Ramos (cell line): ENCODE measurements around the gene MSI2.

Source experiments
- in situ Hi-C: fragments of 300-500 bp; cut with MboI; formaldehyde crosslinking; loops from one replicate; pipeline ENCODE4 v1.14.3; 2022; ENCODE audit warnings: low sequenced_read_pairs; ENCODE audit not compliant: unreplicated experiment

MSI2 gene

GRCh38 chr17:57243171-57243622 lies 13.1 kb upstream of the MSI2 start:
- in situ Hi-C loops, result loop anchor here (10.0 kb wide), 1 partner anchor 432 kb away; no protein-coding TSS in a partner anchor

DNA sequence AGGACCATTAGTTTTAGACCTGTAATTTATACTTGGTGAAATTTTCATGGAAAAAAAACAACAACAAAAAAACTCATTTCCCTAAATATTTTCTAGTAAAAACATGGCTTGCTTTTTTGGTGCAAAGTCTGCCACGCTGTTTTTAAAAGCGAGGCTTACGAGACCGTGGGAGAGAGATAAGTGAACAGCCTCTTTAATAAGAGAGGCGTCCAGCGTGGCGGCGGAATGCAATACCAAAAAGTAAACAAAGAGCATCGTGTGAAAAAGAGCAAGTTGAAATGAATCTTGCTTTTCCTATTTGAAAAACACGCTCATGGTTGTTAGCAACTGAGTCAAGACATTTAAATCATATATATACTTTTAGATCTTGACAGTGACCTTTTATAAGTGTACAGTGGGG lies 10.5 kb upstream of the MSI2 start:
- in situ Hi-C loops, result loop anchor here (10.0 kb wide), 1 partner anchor 429 kb away; no protein-coding TSS in a partner anchor

DNA sequence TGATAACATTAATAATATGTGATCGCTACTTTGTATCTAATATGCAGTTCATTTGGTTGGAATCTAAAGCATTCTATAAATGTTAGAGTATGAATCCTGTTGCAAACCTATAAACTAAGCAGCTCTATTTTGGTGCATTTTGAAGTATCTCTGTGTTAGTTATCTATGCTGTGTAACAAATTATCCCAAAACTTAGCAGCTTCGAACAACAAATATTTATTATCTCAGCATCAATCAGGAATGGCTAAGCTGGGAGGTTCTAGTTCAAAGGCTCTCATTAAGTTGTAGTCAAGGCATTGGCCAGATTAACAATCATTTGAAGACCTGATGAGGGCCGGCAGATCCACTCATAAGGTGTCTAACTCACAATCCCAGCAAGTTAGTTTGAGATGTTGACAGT lies 10.1 kb upstream of the MSI2 start:
- in situ Hi-C loops, result loop anchor here (10.0 kb wide), 1 partner anchor 429 kb away; no protein-coding TSS in a partner anchor

DNA sequence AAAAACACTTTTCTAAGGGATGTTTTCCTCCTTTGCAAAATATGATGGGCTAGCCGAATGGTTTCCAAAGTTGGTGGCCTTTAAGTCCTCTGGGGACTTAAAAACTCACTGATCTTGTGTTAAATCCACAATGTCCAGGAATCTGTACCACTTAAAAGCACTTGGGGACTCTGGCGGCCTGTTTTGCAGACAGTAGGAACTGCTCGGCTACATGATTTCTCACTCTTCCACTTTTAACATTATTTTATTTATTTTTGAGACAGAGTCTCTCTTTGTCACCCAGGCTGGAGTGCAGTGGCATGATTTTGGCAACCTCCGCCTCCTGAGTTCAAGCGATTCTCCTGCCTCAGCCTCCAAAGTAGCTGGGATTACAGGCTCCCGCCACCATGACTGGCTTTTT lies 9.1 kb upstream of the MSI2 start:
- in situ Hi-C loops, result loop anchor here (10.0 kb wide), 1 partner anchor 428 kb away; no protein-coding TSS in a partner anchor

- in situ Hi-C loops, result loop anchor here (10.0 kb wide), 1 partner anchor 427 kb away; no protein-coding TSS in a partner anchor
These were observed 8.4 kb upstream of the MSI2 start for GRCh38 chr17:57247913-57248312.

DNA sequence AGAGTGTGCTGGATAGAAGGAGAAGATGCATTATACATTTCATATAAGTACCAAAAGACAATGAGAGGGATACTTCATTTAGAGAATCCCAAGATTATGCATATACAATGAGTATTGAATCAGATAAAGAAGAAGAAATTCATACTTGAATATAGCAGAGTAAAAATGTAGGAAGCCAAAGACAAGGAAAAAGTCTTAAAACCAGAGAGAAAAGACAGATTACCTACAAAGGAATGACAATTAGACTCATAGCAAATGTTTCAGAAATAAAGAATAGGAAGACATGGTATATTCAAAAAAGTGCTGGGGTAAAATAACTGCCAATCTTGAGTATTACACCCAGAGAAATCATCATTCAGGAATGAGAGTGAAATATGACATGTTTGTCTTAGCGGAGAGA lies 6.8 kb upstream of the MSI2 start:
- in situ Hi-C loops, result loop anchor here (10.0 kb wide), 1 partner anchor 425 kb away; no protein-coding TSS in a partner anchor

- in situ Hi-C loops, result loop anchor here (10.0 kb wide), 1 partner anchor 304 kb away; no protein-coding TSS in a partner anchor
These were observed 5.0 kb upstream of the MSI2 start for GRCh38 chr17:57251211-57251787.

DNA sequence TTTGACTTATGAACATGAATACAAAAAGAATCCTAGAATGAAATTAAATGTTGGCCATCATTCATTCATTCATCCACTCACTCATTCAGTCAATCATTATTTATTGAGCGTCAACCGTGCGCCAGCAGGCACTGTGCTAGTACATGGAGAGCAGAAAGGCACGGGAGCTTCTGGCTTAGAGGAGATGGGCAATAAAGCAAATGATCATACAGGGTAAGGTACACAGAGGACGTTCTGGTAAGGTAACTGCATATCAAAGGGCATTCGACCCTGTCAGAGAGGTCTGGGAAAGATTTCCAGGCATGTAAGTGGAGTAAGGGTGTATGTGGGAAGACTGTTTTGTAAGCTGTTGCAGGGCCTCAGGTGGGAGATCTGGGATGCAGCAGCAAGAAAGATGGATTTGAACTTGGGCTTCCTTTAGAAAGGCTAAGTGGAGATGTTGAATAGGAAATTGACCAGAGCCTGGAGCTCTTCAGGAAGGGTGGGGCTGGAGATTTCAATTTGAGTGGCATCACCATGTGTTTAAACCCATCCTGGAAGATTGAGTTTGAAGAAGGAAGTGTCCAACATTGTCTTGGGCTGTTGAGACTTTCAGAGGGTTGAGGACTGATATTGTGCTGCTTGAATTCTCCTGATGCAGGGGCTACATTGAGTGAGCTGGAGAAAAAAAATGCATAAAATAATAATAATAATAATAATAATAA lies 2.8 kb upstream of the MSI2 start:
- in situ Hi-C loops, result loop anchor here (10.0 kb wide), 1 partner anchor 301 kb away; no protein-coding TSS in a partner anchor

DNA sequence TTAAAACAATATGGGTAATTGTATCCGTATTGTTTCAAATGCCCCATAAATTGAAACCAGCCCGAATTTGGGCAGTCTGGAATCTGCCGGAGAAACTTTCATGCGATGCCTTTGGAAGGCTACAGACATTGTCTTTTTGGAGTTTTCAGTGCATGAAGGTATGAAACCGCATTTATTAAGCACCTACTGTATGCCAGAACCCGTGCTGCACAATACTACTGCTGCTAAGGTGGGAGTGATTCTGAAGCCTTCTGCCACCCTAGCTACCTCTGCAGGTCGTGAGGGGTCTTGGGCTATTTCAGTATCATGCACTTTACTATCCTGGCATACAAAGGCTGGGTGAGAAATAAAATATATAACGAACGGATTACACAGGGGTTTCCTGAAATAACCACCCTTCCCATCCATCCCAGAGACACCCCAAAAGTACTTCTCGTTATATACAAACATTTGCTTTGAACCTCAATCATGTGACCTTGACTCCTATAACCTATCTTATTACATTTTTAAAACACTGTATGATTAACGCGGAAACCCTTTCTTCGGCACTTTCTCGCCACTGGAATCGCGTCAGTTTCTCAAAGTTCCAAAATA lies 1.0 kb upstream of the MSI2 start:
- in situ Hi-C loops, result loop anchor here (10.0 kb wide), 1 partner anchor 300 kb away; no protein-coding TSS in a partner anchor

GRCh38 chr17:57256708-57257112 lies 387 bp downstream of the MSI2 start:
- in situ Hi-C loops, result loop anchor here (10.0 kb wide), 1 partner anchor 298 kb away; no protein-coding TSS in a partner anchor

DNA sequence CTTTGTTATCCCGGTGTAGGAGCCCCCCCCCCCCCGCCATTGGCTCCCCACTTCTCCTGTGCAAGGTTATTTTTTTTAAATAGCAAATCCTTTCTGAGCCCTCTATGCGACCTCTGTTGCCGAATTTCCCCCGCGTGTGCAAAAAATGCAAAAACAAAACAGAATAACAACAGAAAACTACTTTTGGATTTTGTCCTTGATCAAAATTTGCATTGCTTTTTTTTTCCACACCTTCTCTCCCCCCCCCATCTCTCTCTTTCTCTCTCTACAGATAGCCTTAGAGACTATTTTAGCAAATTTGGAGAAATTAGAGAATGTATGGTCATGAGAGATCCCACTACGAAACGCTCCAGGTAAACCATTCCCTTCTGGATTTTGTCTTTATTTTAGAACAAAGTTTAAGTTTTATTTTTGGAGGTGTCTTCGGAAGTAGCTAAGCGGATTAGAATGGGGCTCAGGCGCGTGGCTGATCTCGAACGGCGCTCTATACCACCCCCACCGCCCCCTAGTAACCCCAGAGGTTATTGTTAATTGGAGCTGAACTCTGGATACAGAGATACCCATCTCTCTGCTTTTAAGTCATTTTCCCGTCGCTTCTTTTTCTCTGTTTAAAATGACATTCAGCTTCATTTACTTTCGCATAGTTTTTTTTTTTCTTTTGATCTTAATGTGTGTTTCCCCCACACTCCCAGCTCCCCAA lies 1.0 kb downstream of the MSI2 start:
- in situ Hi-C loops, result loop anchor here (10.0 kb wide), 1 partner anchor 297 kb away; no protein-coding TSS in a partner anchor

DNA sequence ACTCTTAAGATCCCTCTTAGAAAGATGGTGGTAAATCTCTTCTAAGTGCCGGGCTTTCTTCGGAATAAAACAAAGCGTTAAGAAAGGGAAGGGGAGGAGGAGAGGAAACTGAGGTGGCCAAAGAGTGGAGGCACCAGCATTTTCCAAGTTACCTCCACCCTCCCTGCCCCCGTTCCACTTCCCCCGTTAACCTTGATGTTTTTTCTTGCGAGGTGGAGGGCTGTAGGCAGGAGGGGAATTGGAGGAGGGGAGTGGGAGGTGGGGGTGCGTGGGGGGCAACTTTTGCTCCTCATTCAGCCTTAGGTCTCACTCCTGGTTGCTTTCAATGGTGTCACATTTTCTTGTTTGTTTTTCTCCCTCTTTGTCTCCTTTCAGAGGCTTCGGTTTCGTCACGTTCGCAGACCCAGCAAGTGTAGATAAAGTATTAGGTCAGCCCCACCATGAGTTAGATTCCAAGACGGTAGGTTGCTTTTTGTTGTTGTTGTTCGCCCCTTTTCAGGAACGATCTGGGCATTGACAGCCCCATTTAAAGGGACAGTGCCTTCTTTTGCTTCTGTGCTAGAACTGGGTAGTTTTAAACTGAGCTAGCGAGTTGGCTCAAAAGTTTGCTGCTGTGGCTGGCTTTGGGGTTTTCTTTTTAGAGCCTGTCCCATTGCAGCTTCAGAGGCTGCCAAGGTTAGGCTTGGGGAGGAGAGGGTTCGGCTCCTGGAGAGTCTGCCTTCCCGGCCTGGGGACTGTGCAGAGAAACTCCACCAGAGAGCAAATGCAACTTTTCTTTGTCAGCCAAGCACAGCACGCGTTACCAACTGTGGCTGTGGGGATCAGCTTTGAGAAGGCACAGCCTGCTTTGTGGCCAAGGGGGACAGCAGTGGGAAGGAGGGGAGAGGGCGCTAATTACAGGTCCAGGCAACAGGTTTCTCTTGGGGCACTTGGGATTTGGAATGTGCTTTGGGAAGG lies 1.9 kb downstream of the MSI2 start:
- in situ Hi-C loops, result loop anchor here (10.0 kb wide), 1 partner anchor 297 kb away; no protein-coding TSS in a partner anchor

DNA sequence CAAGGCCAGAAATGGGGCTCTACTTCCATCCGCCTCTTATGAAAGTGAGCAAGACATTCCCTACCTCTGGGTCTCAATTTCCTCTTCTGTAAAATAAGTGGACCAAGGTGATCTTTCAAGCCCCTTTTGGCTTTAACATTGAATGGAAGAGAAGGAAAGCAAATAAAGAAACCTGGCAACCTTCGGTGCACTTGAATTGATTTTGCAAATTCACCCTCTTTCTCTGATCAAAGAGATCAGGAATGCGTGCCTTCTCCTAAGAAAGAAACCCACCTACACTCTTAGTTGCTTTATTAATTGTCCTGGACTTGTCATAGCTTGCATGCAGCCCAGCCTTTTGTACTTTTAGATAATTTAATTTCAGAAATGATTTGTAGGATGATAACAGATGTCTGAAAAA lies 3.0 kb downstream of the MSI2 start:
- in situ Hi-C loops, result loop anchor here (10.0 kb wide), 1 partner anchor 295 kb away; no protein-coding TSS in a partner anchor

DNA sequence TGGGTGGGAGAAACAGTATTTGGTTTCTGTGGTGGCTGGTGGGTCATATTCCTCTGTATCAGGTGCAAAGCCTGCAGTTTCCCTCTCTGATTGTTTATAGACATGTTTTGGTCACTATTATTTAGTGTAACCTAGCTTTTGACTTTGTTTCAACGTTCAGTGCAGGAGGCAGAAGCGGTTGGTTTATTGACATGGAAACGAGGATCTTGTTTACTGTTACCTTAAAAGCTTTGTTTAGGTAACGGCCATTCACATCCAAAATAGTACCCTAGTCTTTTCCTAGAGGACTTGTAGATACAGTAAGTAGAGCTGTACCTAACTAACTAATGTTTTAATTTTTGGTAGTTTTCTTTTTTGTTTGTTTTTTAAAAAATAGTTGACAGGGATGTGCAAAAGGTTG lies 3.5 kb downstream of the MSI2 start:
- in situ Hi-C loops, result loop anchor here (10.0 kb wide), 1 partner anchor 295 kb away; no protein-coding TSS in a partner anchor

DNA sequence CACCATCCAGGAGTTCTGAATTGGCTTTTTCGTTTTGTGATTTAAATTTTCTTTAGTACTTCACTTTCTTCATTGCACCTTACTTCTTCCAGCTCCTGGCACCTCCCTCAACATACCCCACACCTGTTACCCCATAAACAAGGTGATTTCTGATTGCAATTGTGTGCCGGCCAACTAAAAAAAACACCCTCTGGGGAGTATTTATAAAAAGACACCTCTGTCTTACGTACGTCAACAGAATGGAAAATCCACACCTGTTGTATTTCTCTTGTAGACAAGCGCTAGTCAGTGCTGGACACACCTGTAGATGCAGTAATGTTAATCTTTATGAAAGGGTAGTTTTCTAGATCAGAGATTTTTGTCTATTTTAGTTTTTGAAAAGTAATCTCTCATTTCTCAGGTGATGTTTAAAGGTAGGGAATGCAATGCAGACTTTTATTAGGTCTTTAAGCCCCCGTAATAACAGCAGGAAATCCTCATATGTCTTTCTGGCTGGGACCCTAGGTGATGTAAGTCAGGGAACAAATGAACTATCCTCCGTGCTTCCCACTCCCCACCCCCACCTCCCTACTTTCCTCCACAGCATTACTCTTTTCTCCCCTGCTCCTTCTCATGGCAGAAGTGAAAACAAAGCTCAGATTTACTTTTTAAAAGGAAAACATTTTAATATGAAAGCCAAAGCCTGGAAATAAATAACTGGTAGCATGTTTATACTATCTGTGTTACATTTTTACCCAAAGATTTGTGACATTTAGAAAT lies 4.2 kb downstream of the MSI2 start:
- in situ Hi-C loops, result no loop called here

GRCh38 chr17:57261084-57261461 lies 4.8 kb downstream of the MSI2 start:
- in situ Hi-C loops, result no loop called here

GRCh38 chr17:57262557-57262956 lies 6.2 kb downstream of the MSI2 start:
- in situ Hi-C loops, result no loop called here

DNA sequence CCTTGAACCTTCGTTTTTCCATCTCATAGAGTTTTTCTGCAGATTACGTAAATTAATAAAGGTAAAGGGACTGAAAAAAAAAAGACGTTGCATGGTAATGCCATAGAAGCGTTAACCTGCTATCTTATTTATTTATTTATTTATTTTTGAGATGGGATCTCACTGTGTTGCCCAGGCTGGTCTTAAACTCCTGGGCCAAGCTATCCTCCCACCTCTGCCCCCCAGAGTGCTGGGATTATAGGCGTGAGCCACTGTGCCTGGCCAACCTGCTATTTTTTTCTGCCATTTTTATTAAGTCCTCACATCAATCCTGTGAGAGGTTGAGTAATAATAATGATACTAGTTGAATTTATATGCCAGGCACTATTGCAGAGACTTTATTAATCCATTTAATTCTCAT lies 7.9 kb downstream of the MSI2 start:
- in situ Hi-C loops, result no loop called here
